ENCODE results near the gene F5.
"Not testable (repeated sequence)": the region's sequence is repeated elsewhere in the genome, so short reads cannot be mapped to it uniquely, and the experiment has no call there.

The F5 gene

GRCh38 chr1:169508432-169509338 lies 77.6 kb downstream of the F5 start:
- DNase-seq (ENCODE audit: low read depth), result no peak

- no peak for DNase-seq (ENCODE audit: low read depth)
These were observed 78.9 kb downstream of the F5 start for GRCh38 chr1:169507413-169507812.

- not testable (repeated sequence) for DNase-seq (ENCODE audit: low read depth)
These were observed 82.7 kb downstream of the F5 start for GRCh38 chr1:169503601-169504000.

GRCh38 chr1:169499807-169500206 lies 86.5 kb downstream of the F5 start:
- no peak for DNase-seq (ENCODE audit: low read depth)

GRCh38 chr1:169497317-169497716 lies 89.0 kb downstream of the F5 start:
- DNase-seq (ENCODE audit: low read depth), result no peak

GRCh38 chr1:169495916-169496315 lies 90.4 kb downstream of the F5 start:
- DNase-seq (ENCODE audit: low read depth), result no peak

- no peak for DNase-seq (ENCODE audit: low read depth)
These were observed 91.1 kb downstream of the F5 start for GRCh38 chr1:169495046-169495775.

GRCh38 chr1:169494343-169494742 lies 91.9 kb downstream of the F5 start:
- no peak for DNase-seq (ENCODE audit: low read depth)

GRCh38 chr1:169493251-169493650 lies 93.0 kb downstream of the F5 start:
- DNase-seq (ENCODE audit: low read depth), result no peak

- DNase-seq (ENCODE audit: low read depth), result no peak
These were observed 94.4 kb downstream of the F5 start for GRCh38 chr1:169491845-169492281.

GRCh38 chr1:169488157-169488556 lies 98.1 kb downstream of the F5 start:
- DNase-seq (ENCODE audit: low read depth), result no peak

- DNase-seq (ENCODE audit: low read depth), result no peak
These were observed 98.7 kb downstream of the F5 start for GRCh38 chr1:169487561-169487960.

- DNase-seq (ENCODE audit: low read depth), result no peak
These were observed 99.1 kb downstream of the F5 start for GRCh38 chr1:169487133-169487532.

- no peak for DNase-seq (ENCODE audit: low read depth)
These were observed 99.8 kb downstream of the F5 start for GRCh38 chr1:169486281-169487051.

GRCh38 chr1:169485431-169486280 lies 100.6 kb downstream of the F5 start, which contains the start of gene SLC19A2:
Gene SLC19A2 (minus strand): TSS chr1:169485944. CDS start chr1:169485766, 178 bp downstream.
- DNase-seq (ENCODE audit: low read depth), result peak; percentile 90

- no peak for DNase-seq (ENCODE audit: low read depth)
These were observed 101.4 kb downstream of the F5 start for GRCh38 chr1:169484683-169485430.

- DNase-seq (ENCODE audit: low read depth), result no peak
These were observed 102.2 kb downstream of the F5 start for GRCh38 chr1:169484101-169484500.

- DNase-seq (ENCODE audit: low read depth), result no peak
These were observed 102.7 kb downstream of the F5 start for GRCh38 chr1:169483500-169483966.

GRCh38 chr1:169479363-169480066 lies 106.8 kb downstream of the F5 start:
- no peak for DNase-seq (ENCODE audit: low read depth)
